H9 (cell line): ENCODE measurements around the gene PRSS8. TPM values are rescaled to one million over a fixed set of nuclear protein-coding genes. Genes with fewer than 3 reads are reported as not detected.

ENCODE experiments used
- DNase-seq: peaks from one replicate; pipeline ENCODE4 v3.0.0-alpha.2; 2017
- H2AFZ ChIP-seq: one replicate; pipeline ENCODE4 v1.6.1; 2013; ENCODE audit warnings: mild to moderate bottlenecking, low read length, control low read depth, moderate library complexity
- H2AK5ac ChIP-seq: 2 replicates; pipeline ENCODE4 v1.6.1; 2013; ENCODE audit warnings: low read length, control low read depth, mixed read lengths; ENCODE audit not compliant: insufficient read length
- H2BK120ac ChIP-seq: one replicate; pipeline ENCODE4 v1.6.1; 2013; ENCODE audit warnings: low read depth, mild to moderate bottlenecking, low read length, control low read depth, inconsistent platforms; ENCODE audit not compliant: poor library complexity, severe bottlenecking
- H2BK12ac ChIP-seq: 2 replicates; pipeline ENCODE4 v1.6.1; 2013; ENCODE audit warnings: low read length, control low read depth, mixed read lengths, low read depth; ENCODE audit not compliant: insufficient read length
- H2BK15ac ChIP-seq: 2 replicates; pipeline ENCODE4 v1.6.1; 2013; ENCODE audit warnings: low read depth, low read length, control low read depth
- H2BK20ac ChIP-seq: one replicate; pipeline ENCODE4 v1.6.1; 2013; ENCODE audit warnings: low read depth, mild to moderate bottlenecking, low read length, control low read depth, inconsistent platforms; ENCODE audit not compliant: poor library complexity, severe bottlenecking
- H2BK5ac ChIP-seq: 2 replicates; pipeline ENCODE4 v1.6.1; 2013; ENCODE audit warnings: low read length, control low read depth, mixed read lengths; ENCODE audit not compliant: insufficient read length
- H3K14ac ChIP-seq: 2 replicates; pipeline ENCODE4 v1.6.1; 2013; ENCODE audit warnings: low read length, control low read depth; ENCODE audit not compliant: insufficient read depth
- H3K18ac ChIP-seq: 2 replicates; pipeline ENCODE4 v1.6.1; 2013; ENCODE audit warnings: low read depth, mild to moderate bottlenecking, mixed read lengths, low read length, control low read depth; ENCODE audit not compliant: insufficient read length
- H3K23ac ChIP-seq: 2 replicates; pipeline ENCODE4 v1.6.1; 2013; ENCODE audit warnings: low read length, control low read depth, mixed read lengths, low read depth; ENCODE audit not compliant: insufficient read length
- H3K23me2 ChIP-seq: 2 replicates; pipeline ENCODE4 v1.6.1; 2013; ENCODE audit warnings: low read depth, mild to moderate bottlenecking, mixed read lengths, low read length, control low read depth; ENCODE audit not compliant: insufficient read length, poor library complexity, severe bottlenecking
- H3K27ac ChIP-seq: 2 replicates; pipeline ENCODE4 v1.5.1; 2013; ENCODE audit warnings: low read length, control low read depth, mixed read lengths, low read depth; ENCODE audit not compliant: insufficient read length
- H3K27me3 ChIP-seq: 2 replicates; pipeline ENCODE4 v1.6.1; 2013; ENCODE audit warnings: low read length, control low read depth, inconsistent platforms; ENCODE audit not compliant: insufficient read depth
- H3K4ac ChIP-seq: 2 replicates; pipeline ENCODE4 v1.6.1; 2013; ENCODE audit warnings: low read depth, mild to moderate bottlenecking, control low read depth, inconsistent platforms, low read length, moderate library complexity
- H3K4me1 ChIP-seq: 2 replicates; pipeline ENCODE4 v1.6.1; 2013; ENCODE audit warnings: low read length, control low read depth, inconsistent platforms; ENCODE audit not compliant: insufficient read depth
- H3K4me2 ChIP-seq: 2 replicates; pipeline ENCODE4 v1.6.1; 2013; ENCODE audit warnings: low read length, control low read depth, mixed read lengths; ENCODE audit not compliant: insufficient read length, insufficient read depth
- H3K56ac ChIP-seq: 2 replicates; pipeline ENCODE4 v1.6.1; 2013; ENCODE audit warnings: low read depth, mild to moderate bottlenecking, mixed read lengths, low read length, control low read depth; ENCODE audit not compliant: insufficient read length
- H3K79me1 ChIP-seq: 2 replicates; pipeline ENCODE4 v1.6.1; 2013; ENCODE audit warnings: low read depth, mild to moderate bottlenecking, moderate library complexity, low read length, control low read depth, inconsistent platforms; ENCODE audit not compliant: insufficient read depth, poor library complexity, severe bottlenecking
- H3K79me2 ChIP-seq: 2 replicates; pipeline ENCODE4 v1.6.1; 2013; ENCODE audit warnings: low read length, control low read depth, inconsistent platforms; ENCODE audit not compliant: insufficient read depth
- H3K9ac ChIP-seq: 2 replicates; pipeline ENCODE4 v1.6.1; 2013; ENCODE audit warnings: low read length, control low read depth, mixed read lengths; ENCODE audit not compliant: insufficient read length; ENCODE audit errors: extremely low read depth
- H3K9me3 ChIP-seq: one replicate; pipeline ENCODE4 v1.6.1; 2013; ENCODE audit warnings: low read depth, low read length, inconsistent platforms; ENCODE audit not compliant: control insufficient read depth
- H3T11ph ChIP-seq: one replicate; pipeline ENCODE4 v1.6.1; 2013; ENCODE audit warnings: mild to moderate bottlenecking, low read length, control low read depth, inconsistent platforms
- H4K20me1 ChIP-seq: one replicate; pipeline ENCODE4 v1.6.1; 2013; ENCODE audit not compliant: control insufficient read depth, insufficient read length, insufficient read depth
- H4K5ac ChIP-seq: 2 replicates; pipeline ENCODE4 v1.6.1; 2013; ENCODE audit warnings: low read depth, mild to moderate bottlenecking, mixed read lengths, low read length, control low read depth; ENCODE audit not compliant: insufficient read length
- H4K8ac ChIP-seq: replicated peaks from 2 replicates; pipeline ENCODE4 v1.6.1; 2013; ENCODE audit warnings: low read length, control low read depth, mixed read lengths, low read depth; ENCODE audit not compliant: insufficient read length
- H4K91ac ChIP-seq: 2 replicates; pipeline ENCODE4 v1.6.1; 2013; ENCODE audit warnings: low read depth, mild to moderate bottlenecking, moderate library complexity, mixed read lengths, low read length, control low read depth; ENCODE audit not compliant: insufficient read length
- H3K27ac Mint-ChIP-seq, 3 experiments: 2 replicates in 2 of 3; 3 replicates in 1 of 3; pipeline ENCODE4 v1.8.0; 2020 to 2021; ENCODE audit warnings: mixed read lengths in 3 of 3, mild to moderate bottlenecking in 1 of 3, moderate library complexity in 1 of 3
- H3K27me3 Mint-ChIP-seq: 2 replicates; pipeline ENCODE4 v1.8.0; 2021; ENCODE audit warnings: low read depth, mild to moderate bottlenecking, moderate library complexity, mixed read lengths
- H3K36me3 Mint-ChIP-seq, 3 experiments: 2 replicates in 2 of 3; 3 replicates in 1 of 3; pipeline ENCODE4 v1.8.0; 2020 to 2021; ENCODE audit warnings: low read depth in 3 of 3, mixed read lengths in 3 of 3; ENCODE audit not compliant: insufficient read depth in 1 of 3
- H3K4me1 Mint-ChIP-seq, 2 experiments: 2 replicates each; pipeline ENCODE4 v1.8.0; 2020; ENCODE audit warnings: mixed read lengths in 2 of 2
- H3K4me3 Mint-ChIP-seq, 2 experiments: 2 replicates in 1 of 2; 3 replicates in 1 of 2; pipeline ENCODE4 v1.8.0; 2020 to 2021; ENCODE audit warnings: mild to moderate bottlenecking in 2 of 2, mixed read lengths in 2 of 2, moderate library complexity in 1 of 2
- H3K9me3 Mint-ChIP-seq, 2 experiments: 2 replicates in 1 of 2; 3 replicates in 1 of 2; pipeline ENCODE4 v1.8.0; 2020; ENCODE audit warnings: mild to moderate bottlenecking in 2 of 2, mixed read lengths in 2 of 2, moderate library complexity in 1 of 2
- WGBS: extraction: QIAGEN DNeasy Blood & Tissue Kit; methylation state at CpG from one replicate; pipeline ENCODE4 v1.1.7; 2013; ENCODE audit warnings: missing lambda C conversion rate, low lambda C conversion rate, mixed read lengths; ENCODE audit not compliant: insufficient read length; ENCODE audit errors: extremely low coverage; 5-methylcytosine and 5-hydroxymethylcytosine counted together
- total RNA-seq: library from RNA; stranded (reverse); gene quantifications from 2 replicates; pipeline ENCODE4 v1.2.1, GENCODE V29; 2021
- TF ChIP-seq, protein P1 (sequence below): fragments of 200-600 bp; sonication (generic); conservative IDR thresholded peaks from 3 replicates; pipeline ENCODE4 v1.8.0; 2021; ENCODE audit warnings: antibody characterized with exemption, mild to moderate bottlenecking

PRSS8 gene
- total RNA-seq, 1 experiment from 2014 or later = 64.0 TPM

DNA sequence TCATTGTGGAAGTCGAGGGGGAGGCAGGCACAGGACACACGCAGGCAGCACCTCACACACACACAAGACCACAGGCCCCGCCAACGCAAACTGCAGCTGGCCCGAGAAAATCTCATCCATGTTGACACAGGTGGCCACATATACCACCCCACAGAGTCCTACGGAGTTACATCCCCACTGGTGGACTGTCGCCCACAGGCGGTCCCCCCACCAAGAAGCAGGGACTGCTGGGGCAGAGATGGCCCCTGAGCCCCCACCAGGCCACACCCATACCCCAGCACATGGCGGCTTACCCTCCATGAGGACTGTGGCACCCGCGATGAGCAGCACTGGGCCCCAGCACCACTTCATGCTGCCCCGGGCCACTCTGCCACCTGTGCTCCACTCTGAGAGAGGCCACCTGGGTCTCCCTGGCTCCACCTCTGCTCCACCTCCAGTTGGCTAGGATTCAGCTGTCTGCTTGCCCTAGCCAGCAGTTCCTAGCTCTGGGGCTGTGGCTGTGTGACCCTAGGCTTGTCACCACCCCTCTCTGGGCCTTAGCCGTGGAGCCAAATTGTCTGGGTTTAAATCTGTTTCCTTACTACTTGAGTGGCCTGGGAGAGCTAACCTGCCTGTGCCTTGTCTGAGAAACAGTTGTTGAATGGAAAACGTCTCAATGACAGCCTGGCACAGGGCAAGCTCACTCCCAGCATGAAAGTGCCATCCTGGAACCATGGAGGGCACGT lies 46.9 kb downstream of the PRSS8 start, which contains the start of gene PRSS53:
TSS of gene PRSS53 (minus strand) at position 485 of the 725 bp plus-strand sequence. CDS start at position 351, 134 bp downstream.
- no peak within 1 kb of the TSS for H3K18ac ChIP-seq
- no peak within 1 kb of the TSS for H2AFZ ChIP-seq
- H3K4me1 ChIP-seq = no peaks in the 10 kb centered on the region
- Mint-ChIP-seq H3K27me3 (no peaks in the 10 kb centered on the region), H3K27ac (no peak within 1 kb of the TSS; a peak in 1 of 7 replicates), H3K4me1 (peaks cover 3 to 4% of the 10 kb centered on the region in 2 experiments; a peak in 2 of 4 replicates), H3K9me3 (no peaks in the 10 kb centered on the region), H3K36me3 (peaks cover 3 to 27% (median 24%) of the 10 kb centered on the region in 3 experiments; a peak in 6 of 7 replicates), H3K4me3 (no peak within 1 kb of the TSS)
- H4K5ac ChIP-seq = no peak within 1 kb of the TSS
- H3K9ac ChIP-seq = no peak within 1 kb of the TSS
- H3K79me2 ChIP-seq = peaks cover 2% of the 10 kb centered on the region; the same call in 1 of the 2 replicates
- no peak within 1 kb of the TSS for H3K23ac ChIP-seq
- H4K91ac ChIP-seq = no peak within 1 kb of the TSS
- no peak within 1 kb of the TSS for H2BK120ac ChIP-seq
- no peaks in the 10 kb centered on the region for H4K20me1 ChIP-seq
- H3K79me1 ChIP-seq = peaks cover 2% of the 10 kb centered on the region
- no peaks in the 10 kb centered on the region for H3K9me3 ChIP-seq
- no peak within 1 kb of the TSS for H3K56ac ChIP-seq
- DNase-seq = no peak
- WGBS = no CpG with 5 or more reads among the region's 15 CpGs
- no peak within 1 kb of the TSS for H3K4me2 ChIP-seq
- H2BK5ac ChIP-seq = no peak within 1 kb of the TSS
- no peak within 1 kb of the TSS for H3T11ph ChIP-seq
- TF ChIP-seq, protein P1, sequence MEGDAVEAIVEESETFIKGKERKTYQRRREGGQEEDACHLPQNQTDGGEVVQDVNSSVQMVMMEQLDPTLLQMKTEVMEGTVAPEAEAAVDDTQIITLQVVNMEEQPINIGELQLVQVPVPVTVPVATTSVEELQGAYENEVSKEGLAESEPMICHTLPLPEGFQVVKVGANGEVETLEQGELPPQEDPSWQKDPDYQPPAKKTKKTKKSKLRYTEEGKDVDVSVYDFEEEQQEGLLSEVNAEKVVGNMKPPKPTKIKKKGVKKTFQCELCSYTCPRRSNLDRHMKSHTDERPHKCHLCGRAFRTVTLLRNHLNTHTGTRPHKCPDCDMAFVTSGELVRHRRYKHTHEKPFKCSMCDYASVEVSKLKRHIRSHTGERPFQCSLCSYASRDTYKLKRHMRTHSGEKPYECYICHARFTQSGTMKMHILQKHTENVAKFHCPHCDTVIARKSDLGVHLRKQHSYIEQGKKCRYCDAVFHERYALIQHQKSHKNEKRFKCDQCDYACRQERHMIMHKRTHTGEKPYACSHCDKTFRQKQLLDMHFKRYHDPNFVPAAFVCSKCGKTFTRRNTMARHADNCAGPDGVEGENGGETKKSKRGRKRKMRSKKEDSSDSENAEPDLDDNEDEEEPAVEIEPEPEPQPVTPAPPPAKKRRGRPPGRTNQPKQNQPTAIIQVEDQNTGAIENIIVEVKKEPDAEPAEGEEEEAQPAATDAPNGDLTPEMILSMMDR = no peak
- H3K4ac ChIP-seq = no peak within 1 kb of the TSS
- H2BK12ac ChIP-seq = no peak within 1 kb of the TSS
- no peak within 1 kb of the TSS for H4K8ac ChIP-seq
- no peak within 1 kb of the TSS for H2AK5ac ChIP-seq
- no peak within 1 kb of the TSS for H3K27ac ChIP-seq
- no peak within 1 kb of the TSS for H3K14ac ChIP-seq
- H2BK20ac ChIP-seq = no peak within 1 kb of the TSS
- no peak within 1 kb of the TSS for H2BK15ac ChIP-seq
- H3K27me3 ChIP-seq = no peaks in the 10 kb centered on the region
- H3K23me2 ChIP-seq = peaks cover 5% of the 10 kb centered on the region
